ENCODE data around the gene FADS2.

FADS2 gene

GRCh38 chr11:61873588-61874376 is 45.7 kb downstream of the FADS2 start:
- no peak for TF ChIP-seq CTCF (IDR thresholded peaks at IDR 0.05; ENCODE audit: low read depth, low read length, missing control alignments)
- DNase-seq (ENCODE audit: low read depth) = no peak
- H3K4me3 ChIP-seq (ENCODE audit: low read depth, low read length) = no peak overlapping the region

- no peak for DNase-seq (ENCODE audit: low read depth)
- TF ChIP-seq CTCF (IDR thresholded peaks at IDR 0.05; ENCODE audit: low read depth, low read length, missing control alignments) = no peak
- H3K4me3 ChIP-seq (ENCODE audit: low read depth, low read length) = no peak overlapping the region
Measured at GRCh38 chr11:61874377-61874809, 46.3 kb downstream of the FADS2 start.

GRCh38 chr11:61874853-61875252 is 46.8 kb downstream of the FADS2 start:
- TF ChIP-seq CTCF (IDR thresholded peaks at IDR 0.05; ENCODE audit: low read depth, low read length, missing control alignments) = no peak
- no peak for DNase-seq (ENCODE audit: low read depth)
- no peak overlapping the region for H3K4me3 ChIP-seq (ENCODE audit: low read depth, low read length)

- DNase-seq (ENCODE audit: low read depth) = no peak
- TF ChIP-seq CTCF (IDR thresholded peaks at IDR 0.05; ENCODE audit: low read depth, low read length, missing control alignments) = no peak
- H3K4me3 ChIP-seq (ENCODE audit: low read depth, low read length) = no peak overlapping the region
Measured at GRCh38 chr11:61875698-61876097, 47.6 kb downstream of the FADS2 start.

- no peak overlapping the region for H3K4me3 ChIP-seq (ENCODE audit: low read depth, low read length)
- TF ChIP-seq CTCF (IDR thresholded peaks at IDR 0.05; ENCODE audit: low read depth, low read length, missing control alignments) = no peak
- no peak for DNase-seq (ENCODE audit: low read depth)
Measured at GRCh38 chr11:61879152-61879551, 51.1 kb downstream of the FADS2 start.

GRCh38 chr11:61880031-61880430 is 51.9 kb downstream of the FADS2 start:
- no peak overlapping the region; the same call in none of the 2 replicates for H3K4me3 ChIP-seq (ENCODE audit: low read depth, low read length)
- no peak for TF ChIP-seq CTCF (IDR thresholded peaks at IDR 0.05; ENCODE audit: low read depth, low read length, missing control alignments)
- DNase-seq (ENCODE audit: low read depth) = no peak

- TF ChIP-seq CTCF (IDR thresholded peaks at IDR 0.05; ENCODE audit: low read depth, low read length, missing control alignments) = no peak
- no peak overlapping the region for H3K4me3 ChIP-seq (ENCODE audit: low read depth, low read length)
- DNase-seq (ENCODE audit: low read depth) = no peak
Measured at GRCh38 chr11:61880454-61880853, 52.4 kb downstream of the FADS2 start.
